Calu3 (cell line): Measurements from ENCODE around the gene FOXJ1. TPM values are rescaled to one million over a fixed set of nuclear protein-coding genes. Genes with fewer than 3 reads are reported as not detected.

Source experiments
- BruUV-seq: library from RNA; stranded (reverse); fragments of 400-500 nt; replicated peaks from 2 replicates; lab custom pipeline; 2021; lab: Mats Ljungman, UMichigan
- CTCF ChIA-PET: fragments of 300-600 bp; sonication (Branson Sonifier 250); formaldehyde crosslinking; loops from one replicate; lab custom pipeline; 2022; ENCODE audit warnings: antibody characterized with exemption; lab: Charles Lee
- DNase-seq: peaks from one replicate; pipeline ENCODE4 v3.0.0; 2022
- H3K27ac Mint-ChIP-seq: one replicate; pipeline ENCODE4 v1.8.0; 2022; ENCODE audit warnings: mixed read lengths; ENCODE audit not compliant: unreplicated experiment
- H3K27me3 Mint-ChIP-seq: one replicate; pipeline ENCODE4 v1.8.0; 2022; ENCODE audit warnings: mixed read lengths; ENCODE audit not compliant: unreplicated experiment
- H3K36me3 Mint-ChIP-seq: one replicate; pipeline ENCODE4 v1.8.0; 2022; ENCODE audit warnings: mild to moderate bottlenecking, moderate library complexity, mixed read lengths; ENCODE audit not compliant: insufficient read depth, unreplicated experiment
- H3K4me1 Mint-ChIP-seq: one replicate; pipeline ENCODE4 v1.8.0; 2022; ENCODE audit warnings: mild to moderate bottlenecking, low read depth, mixed read lengths; ENCODE audit not compliant: unreplicated experiment
- H3K4me3 Mint-ChIP-seq: one replicate; pipeline ENCODE4 v1.8.0; 2022; ENCODE audit warnings: mild to moderate bottlenecking, low read depth, moderate library complexity, mixed read lengths; ENCODE audit not compliant: unreplicated experiment
- H3K9me3 Mint-ChIP-seq: one replicate; pipeline ENCODE4 v1.8.0; 2022; ENCODE audit warnings: low read depth, mixed read lengths; ENCODE audit not compliant: unreplicated experiment
- CTCF ChIP-seq: fragments of 200-600 bp; IDR thresholded peaks from one replicate; pipeline ENCODE4 v1.8.0; 2022; ENCODE audit warnings: antibody characterized with exemption; ENCODE audit not compliant: unreplicated experiment
- intact Hi-C: fragments of 100-400 bp; cut with micrococcal nuclease; formaldehyde crosslinking; loops from one replicate; pipeline ENCODE4 v1.10.0; 2022; ENCODE audit not compliant: unreplicated experiment
- total RNA-seq: library from RNA; stranded (reverse); gene quantifications from 2 replicates; pipeline ENCODE4 v1.2.3, GENCODE V29; 2022

Gene FOXJ1
- total RNA-seq, 1 experiment from 2014 or later, result not detected

DNA sequence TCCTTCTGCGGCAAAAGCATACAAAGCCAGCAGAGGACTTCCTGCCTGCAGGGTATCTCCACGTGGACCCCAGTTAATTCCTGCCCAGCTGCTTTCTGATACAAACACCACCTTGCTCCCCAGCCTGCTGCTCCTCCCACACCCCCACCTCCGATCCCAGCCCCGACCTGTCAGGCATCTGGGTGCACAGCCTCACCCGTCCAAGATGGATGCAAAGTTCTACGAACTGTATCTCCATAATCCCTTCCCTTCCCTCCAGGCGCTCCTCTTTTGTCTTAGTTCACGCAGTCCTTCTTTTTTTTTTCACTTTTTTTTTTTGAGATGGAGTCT is 15.6 kb upstream of the FOXJ1 start:
- no TSS peak for BruUV-seq
- CTCF ChIA-PET, result no interaction called here
- Mint-ChIP-seq H3K9me3 (no peaks in the 10 kb centered on the region), H3K27ac (no peak overlapping the region), H3K27me3 (no peaks in the 10 kb centered on the region), H3K4me3 (no peak overlapping the region), H3K36me3 (peaks cover 11% of the 10 kb centered on the region), H3K4me1 (no peaks in the 10 kb centered on the region)
- intact Hi-C loops, result no loop called here
- DNase-seq, result no peak
- TF ChIP-seq CTCF, result no peak

- Mint-ChIP-seq H3K4me1 (no peaks in the 10 kb centered on the region), H3K27me3 (no peaks in the 10 kb centered on the region), H3K36me3 (peaks cover 11% of the 10 kb centered on the region), H3K27ac (no peak overlapping the region), H3K4me3 (no peak overlapping the region), H3K9me3 (no peaks in the 10 kb centered on the region)
- no TSS peak for BruUV-seq
- CTCF ChIA-PET, result no interaction called here
- no peak for DNase-seq
- no peak for TF ChIP-seq CTCF
- intact Hi-C loops, result no loop called here
Measured at GRCh38 chr17:76155988-76156661, 15.1 kb upstream of the FOXJ1 start.

GRCh38 chr17:76154936-76155845 is 14.1 kb upstream of the FOXJ1 start:
- intact Hi-C loops, result no loop called here
- Mint-ChIP-seq H3K36me3 (peaks cover 11% of the 10 kb centered on the region), H3K4me3 (no peak overlapping the region), H3K9me3 (no peaks in the 10 kb centered on the region), H3K27ac (no peak overlapping the region), H3K4me1 (no peaks in the 10 kb centered on the region), H3K27me3 (no peaks in the 10 kb centered on the region)
- no peak for DNase-seq
- no peak for TF ChIP-seq CTCF
- CTCF ChIA-PET, result interaction anchor here (0.6 kb wide), 1 partner anchor 71 kb away, joined by 4 read pairs; no protein-coding TSS in a partner anchor
- BruUV-seq, result no TSS peak

DNA sequence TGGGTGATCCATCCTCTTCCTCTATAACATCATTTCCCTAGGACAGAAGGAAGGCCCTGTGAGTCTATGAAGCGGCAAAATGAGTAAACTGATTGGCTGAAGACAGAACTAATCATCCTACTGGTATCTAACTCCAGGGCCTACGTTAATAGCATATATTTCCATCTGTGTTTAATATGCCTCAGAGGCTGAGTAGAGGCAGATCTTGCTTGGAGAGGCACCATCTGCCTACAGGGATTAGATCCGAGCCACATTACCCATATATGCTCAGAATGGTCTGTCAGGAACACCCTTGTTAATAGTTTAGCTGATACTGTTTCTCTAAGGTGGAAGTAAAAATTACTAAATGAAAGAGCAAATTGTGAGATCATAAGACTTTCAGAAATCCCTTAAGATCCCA is 13.2 kb upstream of the FOXJ1 start:
- TF ChIP-seq CTCF, result no peak
- Mint-ChIP-seq H3K36me3 (peaks cover 9% of the 10 kb centered on the region), H3K4me1 (no peaks in the 10 kb centered on the region), H3K27ac (no peak overlapping the region), H3K4me3 (no peak overlapping the region), H3K9me3 (no peaks in the 10 kb centered on the region), H3K27me3 (no peaks in the 10 kb centered on the region)
- CTCF ChIA-PET, result no interaction called here
- DNase-seq, result no peak
- no TSS peak for BruUV-seq
- intact Hi-C loops, result no loop called here
